NCI-H446 treated with DMSO at 0.1 percent for 48 hours (cell line): ENCODE results near the gene C5orf22.

Experiments used
- DNase-seq: peaks from one replicate; lab custom pipeline; 2025; lab: John Stamatoyannopoulos, UW

The C5orf22 gene

DNA sequence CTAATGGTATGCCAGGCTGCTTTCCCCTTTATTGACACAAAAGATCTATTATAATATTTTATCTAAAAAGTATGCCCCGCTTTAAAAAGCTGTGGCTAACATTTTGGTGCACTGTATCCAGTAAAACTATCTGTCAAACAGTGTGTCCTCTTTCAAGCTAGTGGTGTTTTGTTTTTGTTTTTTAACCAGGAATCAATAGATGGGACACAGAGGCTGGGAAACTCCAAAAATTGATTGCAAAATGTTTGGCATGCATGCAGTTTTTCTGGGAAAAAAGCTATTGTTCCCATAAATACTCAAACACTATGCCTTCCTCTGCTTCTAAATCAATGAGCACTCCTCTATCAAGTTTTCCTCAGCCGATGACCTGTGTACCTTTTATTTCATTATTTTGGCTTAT is 72.5 kb downstream of the C5orf22 start:
- DNase-seq = no peak
